Esophagus muscularis mucosa (tissue), 4 donors: ENCODE results near the gene PIM1. TPM values are rescaled to one million over a fixed set of nuclear protein-coding genes. Genes with fewer than 3 reads are reported as not detected.

Experiments used
- DNase-seq: peaks from one replicate; pipeline ENCODE4 v3.0.0-alpha.2; 2017; ENCODE audit errors: extremely low spot score
- H3K27ac ChIP-seq, 4 donors: fragments of 200-600 bp; sonication (generic); replicated peaks in 1 of 4; 1 replicate in 3 of 4; 2 replicates in 1 of 4; pipeline ENCODE4 v1.5.1; 2016 to 2019; ENCODE audit warnings: mild to moderate bottlenecking in 1 of 4
- H3K27me3 ChIP-seq, 4 donors: fragments of 200-600 bp; sonication (generic); one replicate each; pipeline versions ENCODE4 v1.5.1 to v1.6.0; 2016 to 2019
- H3K36me3 ChIP-seq, 4 donors: fragments of 200-600 bp; sonication (generic); one replicate each; pipeline ENCODE4 v1.5.1; 2016 to 2019
- H3K4me1 ChIP-seq, 4 donors: fragments of 200-600 bp; sonication (generic); one replicate each; pipeline ENCODE4 v1.5.1; 2016 to 2019
- H3K4me3 ChIP-seq, 4 donors: fragments of 200-600 bp; sonication (generic); 1 replicate in 2 of 4; 2 replicates in 2 of 4; pipeline ENCODE4 v1.5.1; 2016 to 2019; ENCODE audit warnings: mild to moderate bottlenecking in 4 of 4, moderate library complexity in 1 of 4
- H3K9me3 ChIP-seq, 4 donors: fragments of 200-600 bp; sonication (generic); 1 replicate in 3 of 4; 2 replicates in 1 of 4; pipeline ENCODE4 v1.5.1; 2016 to 2019
- CTCF ChIP-seq, 3 experiments: fragments of 200-600 bp in 2 of 3; fragments of 450-650 bp in 1 of 3; sonication (generic) in 2 of 3; IDR thresholded peaks; one replicate each; pipeline ENCODE4 v1.5.1; 2017 to 2019; ENCODE audit warnings: antibody characterized with exemption in 3 of 3, mild to moderate bottlenecking in 2 of 3, moderate library complexity in 1 of 3
- EP300 ChIP-seq: sonication (generic); formaldehyde crosslinking; IDR thresholded peaks from one replicate; pipeline ENCODE4 v1.6.1; 2017; ENCODE audit warnings: antibody characterized with exemption
- POLR2A ChIP-seq: fragments of 450-650 bp; IDR thresholded peaks from one replicate; pipeline ENCODE4 v1.6.1; 2017; ENCODE audit warnings: antibody characterized with exemption, moderate library complexity, mild to moderate bottlenecking, low read depth
- POLR2AphosphoS5 ChIP-seq, 2 donors: sonication (generic); formaldehyde crosslinking; IDR thresholded peaks; one replicate each; pipeline ENCODE4 v1.6.1; 2017; ENCODE audit warnings: antibody characterized with exemption in 2 of 2
- WGBS: methylation state at CpG from one replicate; pipeline ENCODE4 v1.1.5; 2018; 5-methylcytosine and 5-hydroxymethylcytosine counted together
- intact Hi-C: fragments of 100-400 bp; cut with DNase I; formaldehyde crosslinking; loops from one replicate; pipeline ENCODE4 v1.15.1; 2023
- total RNA-seq, 4 donors: library from RNA; depleted of rRNA; stranded (reverse); fragments of >200 nt; gene quantifications; one replicate each; pipeline versions ENCODE4 v1.1.0 to v1.2.1, GENCODE V29; 2016

Gene PIM1
- total RNA-seq, 4 donors from 2014 or later, result 26.0 to 176 (median 26.5) TPM

GRCh38 chr6:37171201-37171969 lies 1.4 kb downstream of the PIM1 start:
- DNase-seq, result no peak
- Histone ChIP-seq H3K27me3 (peaks cover 0 to 4% (median 0%) of the 10 kb centered on the region in 4 donors), H3K27ac (peak overlapping the region; percentile 96 to 99 (median 97)), H3K4me3 (peak overlapping the region; percentile 84 to 98 (median 92)), H3K36me3 (peaks cover 25 to 37% (median 31%) of the 10 kb centered on the region in 4 donors), H3K4me1 (peaks cover 30 to 55% (median 50%) of the 10 kb centered on the region in 4 donors), H3K9me3 (no peaks in the 10 kb centered on the region)
- TF ChIP-seq POLR2AphosphoS5 (IDR thresholded peaks at IDR 0.05) (peak; percentile 23 to 56), CTCF (IDR thresholded peaks at IDR 0.05) (peak in 1 of 3 experiments; percentile 10), EP300 (no peak), POLR2A (no peak)
- intact Hi-C loops, result loop anchor here (2.0 kb wide), 1 partner anchor 41 kb away; no protein-coding TSS in a partner anchor
- WGBS, result 2% methylated on average over 22 of the region's 45 CpGs

GRCh38 chr6:37171970-37172812 lies 2.2 kb downstream of the PIM1 start:
- Histone ChIP-seq H3K27ac (peak overlapping the region; percentile 96 to 99 (median 97)), H3K4me3 (peak overlapping the region; percentile 84 to 98 (median 92)), H3K9me3 (no peaks in the 10 kb centered on the region), H3K36me3 (peaks cover 25 to 37% (median 31%) of the 10 kb centered on the region in 4 donors), H3K4me1 (peaks cover 30 to 55% (median 50%) of the 10 kb centered on the region in 4 donors), H3K27me3 (peaks cover 0 to 4% (median 0%) of the 10 kb centered on the region in 4 donors)
- TF ChIP-seq POLR2AphosphoS5 (IDR thresholded peaks at IDR 0.05), result peak; percentile 66 to 70
- no peak for TF ChIP-seq EP300
- peak; percentile 92 to 99 (median 98) for TF ChIP-seq CTCF (IDR thresholded peaks at IDR 0.05)
- peak; percentile 16 for TF ChIP-seq POLR2A
- intact Hi-C loops, result loop anchor here (2.0 kb wide), 3 partner anchors 41 to 121 kb away; no protein-coding TSS in a partner anchor
- WGBS, result 7% methylated on average over 16 of the region's 17 CpGs
- peak; percentile 99 for DNase-seq

- TF ChIP-seq EP300 (no peak), CTCF (IDR thresholded peaks at IDR 0.05) (no peak), POLR2AphosphoS5 (IDR thresholded peaks at IDR 0.05) (no peak), POLR2A (no peak)
- H3K4me3 ChIP-seq, result peak overlapping the region; percentile 84 to 98 (median 92)
- WGBS, result 79% methylated on average over 7 of the region's 7 CpGs
Observed at GRCh38 chr6:37172912-37173492, 3.0 kb downstream of the PIM1 start.

GRCh38 chr6:37173493-37174195 lies 3.7 kb downstream of the PIM1 start:
- no peak for DNase-seq
- peaks cover 22 to 48% (median 45%) of the 10 kb centered on the region in 4 donors for H3K4me1 ChIP-seq
- intact Hi-C loops, result loop anchor here (2.0 kb wide), 3 partner anchors 35 to 123 kb away; no protein-coding TSS in a partner anchor
- H3K9me3 ChIP-seq, result no peaks in the 10 kb centered on the region
- TF ChIP-seq CTCF (IDR thresholded peaks at IDR 0.05) (no peak), EP300 (no peak), POLR2A (no peak), POLR2AphosphoS5 (IDR thresholded peaks at IDR 0.05) (no peak)
- H3K27me3 ChIP-seq, result peaks cover 0 to 4% (median 0%) of the 10 kb centered on the region in 4 donors
- H3K36me3 ChIP-seq, result peaks cover 25 to 37% (median 31%) of the 10 kb centered on the region in 4 donors
- WGBS, result 49% methylated on average over 3 of the region's 9 CpGs
- peak overlapping the region in 2 of 4 donors; percentile 96 to 98 for H3K4me3 ChIP-seq
- peak overlapping the region; percentile 96 to 99 (median 97) for H3K27ac ChIP-seq

More at GRCh38 chr6:37172912-37173492, 3.0 kb downstream of the PIM1 start:
- DNase-seq, result no peak
- H3K9me3 ChIP-seq, result no peaks in the 10 kb centered on the region
- peak overlapping the region; percentile 96 to 99 (median 97) for H3K27ac ChIP-seq
- intact Hi-C loops, result loop anchor here (2.0 kb wide), 2 partner anchors 48 to 122 kb away; no protein-coding TSS in a partner anchor
- H3K4me1 ChIP-seq, result peaks cover 28 to 54% (median 50%) of the 10 kb centered on the region in 4 donors
- H3K27me3 ChIP-seq, result peaks cover 0 to 4% (median 0%) of the 10 kb centered on the region in 4 donors
- H3K36me3 ChIP-seq, result peaks cover 25 to 37% (median 31%) of the 10 kb centered on the region in 4 donors
